Thyroid gland (tissue), 4 donors: ENCODE measurements around the gene RAD21L1.

ENCODE experiments used
- POLR2A ChIP-seq, 2 donors: fragments of 450-650 bp; IDR thresholded peaks; one replicate each; pipeline ENCODE4 v1.6.1; 2017; ENCODE audit warnings: antibody characterized with exemption in 2 of 2, mild to moderate bottlenecking in 2 of 2, moderate library complexity in 1 of 2
- TF ChIP-seq, protein P1 (sequence below), 6 experiments: fragments of 200-600 bp in 3 of 6; fragments of 450-650 bp in 3 of 6; sonication (generic) in 3 of 6; IDR thresholded peaks; one replicate each; pipeline ENCODE4 v1.5.1; 2016 to 2019; ENCODE audit warnings: antibody characterized with exemption in 6 of 6, mild to moderate bottlenecking in 2 of 6, inconsistent platforms in 1 of 6, moderate library complexity in 1 of 6

- TF ChIP-seq, protein P1, sequence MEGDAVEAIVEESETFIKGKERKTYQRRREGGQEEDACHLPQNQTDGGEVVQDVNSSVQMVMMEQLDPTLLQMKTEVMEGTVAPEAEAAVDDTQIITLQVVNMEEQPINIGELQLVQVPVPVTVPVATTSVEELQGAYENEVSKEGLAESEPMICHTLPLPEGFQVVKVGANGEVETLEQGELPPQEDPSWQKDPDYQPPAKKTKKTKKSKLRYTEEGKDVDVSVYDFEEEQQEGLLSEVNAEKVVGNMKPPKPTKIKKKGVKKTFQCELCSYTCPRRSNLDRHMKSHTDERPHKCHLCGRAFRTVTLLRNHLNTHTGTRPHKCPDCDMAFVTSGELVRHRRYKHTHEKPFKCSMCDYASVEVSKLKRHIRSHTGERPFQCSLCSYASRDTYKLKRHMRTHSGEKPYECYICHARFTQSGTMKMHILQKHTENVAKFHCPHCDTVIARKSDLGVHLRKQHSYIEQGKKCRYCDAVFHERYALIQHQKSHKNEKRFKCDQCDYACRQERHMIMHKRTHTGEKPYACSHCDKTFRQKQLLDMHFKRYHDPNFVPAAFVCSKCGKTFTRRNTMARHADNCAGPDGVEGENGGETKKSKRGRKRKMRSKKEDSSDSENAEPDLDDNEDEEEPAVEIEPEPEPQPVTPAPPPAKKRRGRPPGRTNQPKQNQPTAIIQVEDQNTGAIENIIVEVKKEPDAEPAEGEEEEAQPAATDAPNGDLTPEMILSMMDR (IDR thresholded peaks at IDR 0.05): no peak
- TF ChIP-seq POLR2A (IDR thresholded peaks at IDR 0.05): no peak
Observed at GRCh38 chr20:1267809-1268374, 42.0 kb downstream of the RAD21L1 start.
